HG03097 (cell line): ENCODE results near the gene KCTD17.

Experiments
- ATAC-seq: cut with Tn5 transposase; IDR thresholded peaks from one replicate; pipeline ENCODE4 v1.9.1; 2021; ENCODE audit not compliant: unreplicated experiment, low FRiP score

The KCTD17 gene

DNA sequence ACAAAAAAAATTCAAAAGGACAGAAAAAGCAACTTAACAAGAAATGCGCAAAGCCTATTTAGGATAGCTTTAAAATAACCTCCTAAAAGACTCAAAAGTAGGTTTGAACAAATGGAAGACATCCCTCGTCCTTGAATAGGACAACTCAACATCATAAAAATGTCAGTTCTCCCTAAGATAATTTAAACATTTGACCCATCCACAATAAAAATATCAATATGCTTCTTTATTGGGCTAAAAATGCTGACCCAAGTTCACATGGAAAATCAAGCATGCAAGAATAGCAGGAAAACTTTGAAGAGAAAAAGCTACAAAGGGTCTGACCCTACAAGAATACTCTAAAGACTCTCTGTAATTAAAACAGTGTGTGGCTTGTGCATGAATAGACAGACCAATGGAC lies 12.1 kb upstream of the KCTD17 start:
- ATAC-seq = no peak

DNA sequence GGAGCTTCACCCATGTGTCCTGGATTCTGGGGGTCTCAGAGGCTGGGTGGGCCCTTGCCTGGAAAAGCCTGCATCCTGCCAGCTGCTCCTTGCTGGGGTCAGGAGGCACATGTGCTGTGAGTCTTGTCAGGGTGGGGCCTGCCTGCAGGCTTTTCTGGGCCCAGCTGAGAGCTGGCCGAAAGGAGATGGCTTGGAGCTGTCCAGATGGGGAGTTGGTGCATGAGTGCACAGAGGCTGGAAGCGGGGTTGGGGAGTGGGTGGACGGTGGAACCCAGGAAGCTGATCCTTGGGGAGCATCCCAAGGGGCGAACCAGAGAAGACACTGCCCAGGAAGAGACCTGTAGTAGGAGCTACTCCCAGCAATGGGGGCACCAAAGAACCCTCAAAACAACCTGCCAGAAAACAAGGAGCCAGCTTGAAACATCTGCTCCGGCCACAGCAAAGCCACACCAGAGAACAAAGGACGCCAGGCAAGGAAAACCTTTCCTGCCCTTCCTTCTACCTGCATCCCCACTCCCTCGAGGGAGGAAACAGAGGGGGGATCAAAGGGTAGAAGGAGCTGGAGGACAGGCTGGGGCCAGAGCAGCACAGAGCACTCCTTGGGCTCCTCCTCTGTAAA lies 8.2 kb upstream of the KCTD17 start:
- ATAC-seq = no peak

DNA sequence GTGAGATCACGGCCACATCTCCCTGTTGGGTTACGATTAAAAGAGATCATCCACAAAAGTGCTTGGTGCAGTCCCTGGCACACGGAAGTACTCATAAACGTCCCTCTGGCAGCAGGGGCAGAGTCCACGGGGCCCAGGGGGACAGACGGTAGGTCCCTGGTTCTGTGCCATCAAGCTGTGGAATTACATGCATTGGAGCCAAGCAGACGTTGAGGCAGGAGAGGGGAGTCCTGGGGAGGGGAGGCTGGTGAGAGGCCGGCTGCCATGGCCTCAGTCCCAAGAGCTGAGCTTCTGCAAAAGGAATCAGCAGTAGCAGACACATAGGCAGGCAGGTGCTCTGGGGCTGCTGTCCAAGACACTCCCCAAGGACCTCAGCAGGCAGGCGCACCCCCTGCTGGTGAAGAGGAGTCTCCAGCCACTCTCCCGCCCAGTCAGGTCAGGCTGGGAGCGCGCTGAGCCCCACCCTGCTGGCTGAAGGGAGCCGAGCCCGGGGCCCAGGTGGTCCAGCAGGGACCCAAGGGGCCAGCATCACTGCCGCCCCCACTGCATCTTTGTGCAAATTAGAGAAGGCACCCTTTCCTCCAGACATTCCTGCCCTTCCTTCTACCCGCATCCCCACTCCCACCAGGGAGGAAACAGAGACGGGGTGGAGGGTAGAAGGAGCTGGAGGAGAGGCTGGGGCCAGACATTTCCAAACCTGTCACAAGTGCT lies 7.6 kb upstream of the KCTD17 start:
- ATAC-seq = no peak

- no peak for ATAC-seq
These were observed 6.6 kb upstream of the KCTD17 start for GRCh38 chr22:37044634-37045625.

DNA sequence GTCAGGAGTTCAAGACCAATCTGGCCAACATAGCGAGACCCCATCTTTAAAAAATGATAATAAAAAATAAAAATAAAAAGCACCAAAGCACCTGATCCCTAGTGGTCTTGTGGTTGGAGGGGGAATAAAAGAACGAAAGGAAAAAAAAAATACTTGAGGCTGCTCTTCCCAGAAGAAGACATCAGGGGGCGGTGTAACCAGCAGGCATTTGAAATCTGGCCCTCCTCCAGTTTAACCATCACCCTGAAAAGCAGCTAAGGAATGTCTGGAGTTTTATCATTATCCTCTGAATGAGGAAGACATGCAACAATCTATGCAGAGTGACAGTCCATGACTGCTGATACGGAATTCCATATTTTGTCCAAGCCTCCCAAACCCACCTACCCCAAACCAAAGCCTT lies 5.6 kb upstream of the KCTD17 start:
- ATAC-seq = no peak

DNA sequence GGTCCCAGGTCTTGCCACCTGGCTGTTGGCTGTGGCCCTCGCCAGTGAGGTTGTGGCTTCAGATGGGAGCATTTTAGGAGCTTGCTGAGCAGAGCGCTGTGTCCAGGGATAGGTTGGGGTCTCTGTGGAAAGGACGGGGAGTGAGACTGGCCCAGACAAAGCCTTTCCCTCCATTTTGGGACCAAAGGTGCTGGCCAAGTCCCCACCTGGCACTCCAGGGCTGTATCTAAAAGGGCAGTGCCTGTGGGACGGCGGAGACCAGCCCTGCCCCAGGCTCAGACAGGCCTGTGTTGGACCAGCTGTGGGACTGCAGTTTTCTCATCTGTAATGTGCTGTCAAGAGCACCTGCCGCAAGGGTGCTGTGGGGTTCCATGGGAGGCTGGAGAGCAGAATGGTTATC lies 5.0 kb upstream of the KCTD17 start:
- no peak for ATAC-seq

GRCh38 chr22:37047006-37047405 lies 4.5 kb upstream of the KCTD17 start:
- ATAC-seq = no peak

DNA sequence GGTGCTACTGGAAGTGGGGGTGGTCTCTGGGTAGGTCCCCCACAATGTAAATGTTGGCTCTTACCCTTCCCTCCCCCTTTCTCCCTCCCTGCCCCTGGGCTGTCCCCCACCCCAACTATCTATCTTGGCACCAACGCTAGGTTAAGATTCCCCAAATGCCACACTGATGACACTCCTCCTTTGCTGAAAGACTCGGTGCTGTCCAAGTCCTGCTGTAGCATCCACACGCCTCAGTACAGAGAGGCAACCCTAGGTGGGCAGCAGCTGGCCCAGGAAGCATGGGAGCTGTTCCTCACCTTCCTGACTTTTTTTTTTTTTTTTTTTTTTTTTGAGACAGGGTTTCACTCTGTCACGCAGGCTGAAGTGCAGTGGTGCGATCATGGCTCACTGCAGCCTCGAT lies 3.4 kb upstream of the KCTD17 start:
- no peak for ATAC-seq

DNA sequence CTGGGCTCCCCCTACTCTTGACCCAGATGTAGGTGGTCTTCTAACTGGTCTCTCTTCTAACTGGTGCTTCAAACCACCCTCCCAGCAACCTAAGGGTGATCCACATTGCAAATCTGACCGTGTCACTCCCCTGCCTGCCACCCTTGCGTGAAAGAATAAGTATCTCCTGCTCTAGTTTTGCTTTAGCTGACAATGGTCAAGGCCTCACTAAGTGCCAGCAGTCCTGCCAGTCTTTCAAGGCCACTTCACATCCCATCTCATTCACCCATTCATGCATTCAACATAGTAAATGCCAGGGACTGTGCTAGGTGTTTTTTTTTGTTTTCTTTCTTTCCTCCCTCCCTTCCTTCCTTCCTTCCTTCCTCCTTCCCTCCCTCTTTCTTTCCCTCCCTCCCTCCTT lies 2.3 kb upstream of the KCTD17 start:
- ATAC-seq = no peak

- ATAC-seq = no peak
These were observed 629 bp upstream of the KCTD17 start for GRCh38 chr22:37050913-37051312.

- ATAC-seq = no peak
These were observed 1.1 kb downstream of the KCTD17 start for GRCh38 chr22:37052386-37053309.

- no peak for ATAC-seq
These were observed 1.9 kb downstream of the KCTD17 start for GRCh38 chr22:37053310-37054055.

- ATAC-seq = no peak
These were observed 2.5 kb downstream of the KCTD17 start for GRCh38 chr22:37054056-37054395.

- ATAC-seq = no peak
These were observed 3.2 kb downstream of the KCTD17 start for GRCh38 chr22:37054600-37055365.

- no peak for ATAC-seq
These were observed 4.7 kb downstream of the KCTD17 start for GRCh38 chr22:37056246-37056645.

DNA sequence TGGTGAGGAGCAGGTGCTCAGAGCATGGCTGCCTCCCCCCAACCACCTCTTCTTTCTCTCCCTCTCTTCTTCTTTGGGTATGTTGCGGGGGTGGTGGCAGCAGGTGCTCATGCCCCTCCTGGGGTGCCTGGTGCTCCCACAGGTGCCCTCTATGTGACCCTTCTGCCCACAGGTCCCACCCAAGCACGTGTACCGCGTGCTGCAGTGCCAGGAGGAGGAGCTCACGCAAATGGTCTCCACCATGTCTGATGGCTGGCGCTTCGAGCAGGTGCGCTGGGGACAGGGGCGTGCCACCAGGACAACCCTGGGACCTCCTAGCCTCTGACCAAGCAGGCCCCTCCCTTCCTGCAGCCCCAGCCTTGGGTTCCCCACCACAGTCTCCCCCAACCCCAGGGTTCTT lies 5.7 kb downstream of the KCTD17 start:
- no peak for ATAC-seq

- no peak for ATAC-seq
These were observed 6.4 kb downstream of the KCTD17 start for GRCh38 chr22:37057796-37058510.

DNA sequence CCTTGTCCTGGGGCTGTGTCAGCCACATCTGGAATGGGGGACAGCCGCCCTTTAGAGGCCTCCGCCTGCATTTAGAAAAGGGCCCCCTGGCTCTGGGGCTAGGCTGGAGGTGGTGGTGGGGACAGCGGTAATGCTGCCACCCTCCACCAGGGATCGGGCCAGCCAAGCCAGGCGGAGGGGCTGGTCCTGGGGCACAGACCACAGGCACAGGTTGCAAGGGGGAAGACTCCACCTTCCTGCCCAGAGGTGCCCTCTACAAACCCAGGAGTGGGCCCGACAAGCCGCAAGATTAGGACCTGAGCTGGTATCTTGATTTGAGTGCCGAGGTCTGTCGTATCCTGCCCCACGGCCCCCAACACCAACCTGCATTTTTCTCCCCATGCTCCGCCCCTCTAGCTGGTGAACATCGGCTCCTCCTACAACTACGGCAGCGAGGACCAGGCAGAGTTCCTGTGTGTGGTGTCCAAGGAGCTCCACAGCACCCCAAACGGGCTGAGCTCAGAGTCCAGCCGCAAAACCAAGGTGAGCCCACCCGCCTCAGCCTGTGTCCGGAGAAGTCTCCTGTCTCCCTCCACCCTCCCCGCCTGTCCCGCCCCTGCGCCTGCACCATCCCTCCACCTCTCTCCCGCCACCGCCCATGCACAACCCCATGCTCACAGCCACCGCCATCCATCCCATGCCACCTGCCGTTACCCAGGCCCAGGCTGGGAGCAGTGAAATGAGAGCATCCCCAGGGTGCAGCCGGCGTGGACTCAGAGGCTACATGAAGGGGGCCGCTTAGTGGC lies 7.6 kb downstream of the KCTD17 start:
- ATAC-seq = no peak
